Stromal cell of bone marrow (primary cell): ENCODE data around the gene BIVM.

Source experiments
- DNase-seq: peaks from one replicate; pipeline ENCODE4 v3.0.0-alpha.2; 2012; ENCODE audit warnings: low read depth

The BIVM gene

DNA sequence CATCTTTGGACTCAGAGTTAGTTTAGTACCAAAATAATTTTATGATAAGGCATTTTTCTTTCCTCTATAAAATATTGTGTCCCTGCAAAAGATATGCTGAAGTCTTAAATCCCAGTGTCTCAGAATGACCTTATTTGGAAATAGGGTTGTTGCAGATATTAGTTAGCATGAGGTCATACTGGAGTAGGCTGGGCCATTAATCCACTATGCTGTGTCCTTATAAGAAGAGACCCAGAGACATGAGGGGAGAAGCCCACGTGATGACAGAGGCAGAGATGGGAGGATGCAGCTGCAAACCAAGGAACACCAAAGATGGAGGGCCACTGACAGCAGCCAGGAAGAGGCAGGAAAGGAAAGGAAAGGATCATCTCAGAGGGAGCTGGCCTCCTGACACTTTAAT is 6.5 kb upstream of the BIVM start:
- no peak for DNase-seq

- no peak for DNase-seq
Observed at GRCh38 chr13:102793611-102794355, 5.1 kb upstream of the BIVM start.

- no peak for DNase-seq
Observed at GRCh38 chr13:102799426-102800144, 666 bp downstream of the BIVM start.

DNA sequence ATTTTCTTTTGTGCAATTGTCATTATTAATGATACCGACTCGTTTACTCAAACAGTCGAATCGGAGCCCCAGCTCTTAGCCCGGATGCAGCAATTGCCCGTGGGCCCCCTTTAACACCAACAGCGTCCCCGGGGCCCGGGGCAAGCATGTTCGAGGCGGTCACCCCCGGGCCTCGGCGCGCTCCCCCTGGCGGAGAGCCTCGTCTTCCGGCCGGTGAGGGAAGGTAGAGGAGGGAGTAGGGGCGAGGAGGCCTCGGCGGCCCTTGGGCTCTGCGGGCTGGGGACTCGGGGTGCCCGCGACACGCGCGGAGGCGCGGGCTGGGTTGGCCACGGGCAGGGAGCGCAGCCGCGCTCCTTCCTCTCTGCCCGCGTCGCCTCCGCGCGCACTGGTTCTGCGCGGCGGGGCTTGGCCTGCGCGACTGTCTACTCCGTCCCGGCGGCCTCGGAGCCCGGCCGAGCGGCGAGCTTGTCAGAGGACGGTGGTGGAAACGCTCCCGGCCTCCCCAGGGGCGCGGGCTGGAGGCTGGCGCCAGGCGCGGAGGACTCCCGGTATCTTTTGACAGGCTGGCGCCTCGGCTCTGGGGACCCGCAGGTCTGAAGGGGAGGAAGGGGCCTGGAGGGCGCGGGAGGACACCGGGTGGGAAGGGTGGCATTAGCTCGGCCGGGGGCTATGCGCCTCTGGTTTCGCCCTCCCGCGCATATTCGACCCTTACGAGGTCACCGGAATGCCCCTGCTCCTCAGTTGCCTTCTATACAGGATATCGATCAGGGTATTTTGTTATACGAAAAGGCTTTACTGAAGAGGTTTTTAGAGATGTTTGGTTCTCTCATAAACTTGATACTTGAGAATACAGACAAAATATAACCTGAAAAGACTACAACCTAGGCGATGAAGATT is 1.5 kb downstream of the BIVM start:
- peak; percentile 67 for DNase-seq

DNA sequence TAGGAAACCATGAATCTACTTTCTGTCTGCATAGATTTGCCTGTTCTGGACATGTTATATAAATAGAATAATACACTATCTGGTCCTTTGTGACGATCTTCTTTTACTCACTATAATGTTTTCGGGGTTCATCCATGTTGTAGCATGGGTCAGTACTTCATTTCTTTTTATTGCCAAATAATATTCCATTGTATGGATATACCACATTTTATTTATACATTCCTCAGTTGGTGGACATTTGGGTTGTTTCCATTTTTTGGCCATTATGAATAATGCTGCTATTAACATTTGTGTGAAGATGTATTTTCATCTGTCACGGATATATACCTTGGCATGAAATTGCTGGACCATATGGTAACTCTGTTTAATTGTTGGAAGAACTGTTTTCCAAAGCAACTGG is 6.8 kb downstream of the BIVM start:
- DNase-seq: no peak

DNA sequence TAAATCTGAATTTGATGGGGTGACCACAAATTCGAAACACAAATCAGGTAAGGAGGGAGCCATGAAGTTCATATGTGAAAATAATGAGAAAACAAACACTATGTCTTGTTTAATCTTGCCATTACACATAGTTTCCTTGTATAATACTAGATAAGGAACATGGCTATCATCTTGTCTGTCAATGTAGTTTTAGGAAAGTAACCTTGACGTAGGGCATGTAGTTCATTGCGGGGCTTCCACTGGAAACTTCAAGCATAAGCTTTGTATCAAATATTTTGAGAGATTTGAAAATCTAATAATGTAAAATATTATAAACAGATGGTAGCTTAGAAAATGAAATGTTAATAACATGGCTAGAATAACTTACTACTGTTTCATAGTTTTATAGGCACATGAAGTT is 8.8 kb downstream of the BIVM start:
- DNase-seq: no peak

GRCh38 chr13:102812611-102813287 is 13.8 kb downstream of the BIVM start:
- DNase-seq: no peak

GRCh38 chr13:102814025-102814607 is 15.2 kb downstream of the BIVM start:
- DNase-seq: no peak

- DNase-seq: no peak
Observed at GRCh38 chr13:102814793-102815192, 15.9 kb downstream of the BIVM start.

- DNase-seq: no peak
Observed at GRCh38 chr13:102815788-102816187, 16.9 kb downstream of the BIVM start.

- DNase-seq: no peak
Observed at GRCh38 chr13:102816708-102817107, 17.8 kb downstream of the BIVM start.

- no peak for DNase-seq
Observed at GRCh38 chr13:102817241-102817640, 18.3 kb downstream of the BIVM start.

DNA sequence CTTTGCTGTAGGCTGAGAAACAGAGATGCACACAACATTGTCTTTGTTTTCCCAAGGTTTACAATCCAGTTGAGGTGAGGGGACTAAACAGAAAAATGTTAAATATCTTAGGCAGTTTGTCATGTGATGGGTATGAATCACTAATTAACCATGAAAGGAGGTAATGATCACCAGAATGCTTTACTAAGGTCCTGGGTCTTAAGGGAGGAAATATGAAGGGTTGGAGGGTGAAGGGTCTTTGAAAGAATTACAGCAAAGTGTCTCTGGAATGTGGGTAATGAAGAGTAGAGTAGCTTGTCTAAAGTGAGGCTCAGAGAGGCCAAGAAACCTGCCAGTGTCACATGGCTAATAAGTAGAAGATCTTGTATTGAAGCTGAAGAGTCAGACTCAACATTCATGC is 19.0 kb downstream of the BIVM start:
- no peak for DNase-seq

GRCh38 chr13:102825400-102825799 is 26.5 kb downstream of the BIVM start:
- DNase-seq: no peak

DNA sequence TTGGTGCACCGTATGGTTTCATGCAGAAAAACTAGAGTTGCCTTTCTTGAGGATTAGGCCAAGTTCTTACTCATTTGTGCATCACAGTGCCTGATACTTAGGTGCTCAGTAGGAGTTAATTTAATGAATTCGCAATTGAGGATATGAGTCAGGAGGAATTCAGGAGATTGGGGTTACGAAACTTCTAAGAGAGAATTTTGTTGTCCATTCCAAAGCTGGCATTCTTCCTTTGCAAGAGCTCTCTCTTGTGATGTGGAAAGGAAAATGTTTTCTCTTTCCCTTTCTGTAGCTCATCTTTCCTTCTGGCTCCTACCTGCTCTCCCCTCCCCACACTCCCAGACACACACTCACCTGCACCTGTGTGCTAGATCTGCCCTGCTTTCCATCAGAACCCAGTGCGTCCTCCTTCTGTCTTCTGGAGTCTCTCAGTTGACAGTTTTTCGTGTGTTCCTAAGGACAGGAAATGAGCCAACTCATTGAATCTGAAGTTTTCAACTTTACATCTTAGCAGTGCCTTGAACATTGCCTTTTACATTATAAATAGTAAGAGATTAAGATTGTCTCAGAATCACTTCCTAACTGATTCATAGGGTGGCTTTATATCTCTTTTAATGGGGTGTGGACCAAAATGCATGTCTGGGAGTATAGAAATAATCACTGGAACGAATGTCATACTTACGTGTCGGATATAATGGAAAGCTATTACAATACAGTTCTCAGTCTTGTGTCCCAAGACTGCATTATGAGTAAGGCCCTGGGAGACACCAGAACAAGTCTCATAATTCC is 27.2 kb downstream of the BIVM start:
- peak; percentile 85 for DNase-seq

DNA sequence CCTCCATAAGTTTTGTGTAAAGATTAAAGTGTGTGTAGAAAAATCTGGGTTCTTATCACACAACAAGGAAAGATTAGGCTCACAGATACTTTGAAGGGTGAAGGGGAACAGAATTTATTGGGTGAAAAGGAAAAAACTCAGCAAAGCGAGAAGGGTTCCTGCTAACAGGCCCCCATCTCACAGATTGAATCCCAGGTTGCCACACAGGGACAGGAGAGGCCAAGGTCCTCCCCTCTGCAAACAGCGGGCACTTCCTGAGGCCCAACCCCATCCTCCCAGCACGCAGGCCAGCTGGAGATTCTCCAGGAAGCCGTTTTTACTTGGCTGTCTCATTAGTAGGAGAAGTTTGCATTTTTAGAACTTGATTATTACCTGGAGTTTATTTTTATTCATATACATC is 31.7 kb downstream of the BIVM start:
- DNase-seq: no peak

- no peak for DNase-seq
Observed at GRCh38 chr13:102836471-102836870, 37.6 kb downstream of the BIVM start.

DNA sequence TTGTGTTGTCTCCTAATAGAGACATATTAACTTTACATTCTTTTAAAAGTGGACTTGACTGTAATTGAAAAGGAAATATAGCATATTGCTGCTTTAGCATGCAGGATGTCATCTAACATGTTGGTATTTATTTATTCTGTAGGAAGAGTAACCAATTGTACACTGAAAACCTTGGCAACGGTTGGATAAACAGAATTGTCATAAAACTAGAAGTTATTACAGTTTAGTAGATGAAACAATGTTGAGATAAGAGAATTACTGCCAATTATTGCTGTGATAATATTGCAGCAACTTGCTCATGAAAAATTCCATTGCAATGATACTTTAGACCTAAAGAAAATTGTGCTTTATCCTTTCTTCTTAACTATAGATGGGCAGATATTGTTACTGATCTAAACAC is 39.4 kb downstream of the BIVM start:
- no peak for DNase-seq

- no peak for DNase-seq
Observed at GRCh38 chr13:102838982-102839381, 40.1 kb downstream of the BIVM start.

DNA sequence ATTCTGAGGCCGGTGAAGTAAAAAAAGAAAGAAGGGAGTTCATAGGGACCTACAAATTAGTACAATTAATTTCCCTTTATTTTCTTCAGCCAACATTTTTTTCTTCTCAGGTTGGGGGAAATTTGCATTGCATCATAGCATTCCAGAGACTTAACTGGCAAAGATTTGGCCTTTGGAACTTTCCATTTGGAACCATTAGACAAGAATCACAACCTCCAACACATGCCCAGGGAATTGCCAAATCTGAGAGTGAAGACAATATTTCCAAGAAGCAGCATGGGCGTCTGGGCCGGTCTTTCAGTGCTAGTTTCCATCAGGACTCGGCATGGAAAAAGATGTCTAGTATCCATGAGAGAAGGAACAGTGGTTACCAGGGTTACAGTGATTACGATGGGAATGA is 40.5 kb downstream of the BIVM start:
- no peak for DNase-seq

GRCh38 chr13:102845289-102845629 is 46.3 kb downstream of the BIVM start:
- DNase-seq: no peak
